HG02943 (cell line): Measurements from ENCODE around the gene SLC25A34.

Source experiments
- ATAC-seq: cut with Tn5 transposase; IDR thresholded peaks from one replicate; pipeline ENCODE4 v1.9.1; 2021; ENCODE audit warnings: mild to moderate bottlenecking, low read depth, moderate library complexity; ENCODE audit not compliant: unreplicated experiment

Gene SLC25A34

GRCh38 chr1:15765495-15766194 lies 29.6 kb downstream of the SLC25A34 start:
- no peak for ATAC-seq

- no peak for ATAC-seq
Measured at GRCh38 chr1:15767941-15768340, 31.9 kb downstream of the SLC25A34 start.

- no peak for ATAC-seq
Measured at GRCh38 chr1:15768388-15768787, 32.3 kb downstream of the SLC25A34 start.

GRCh38 chr1:15770313-15770962 lies 34.4 kb downstream of the SLC25A34 start:
- ATAC-seq = no peak

GRCh38 chr1:15771836-15772515 lies 35.9 kb downstream of the SLC25A34 start:
- ATAC-seq = no peak

- no peak for ATAC-seq
Measured at GRCh38 chr1:15775706-15776105, 39.6 kb downstream of the SLC25A34 start.

- ATAC-seq = no peak
Measured at GRCh38 chr1:15777909-15778707, 42.0 kb downstream of the SLC25A34 start.

- no peak for ATAC-seq
Measured at GRCh38 chr1:15785683-15786082, 49.6 kb downstream of the SLC25A34 start.

GRCh38 chr1:15786581-15786980 lies 50.5 kb downstream of the SLC25A34 start:
- no peak for ATAC-seq

- ATAC-seq = no peak
Measured at GRCh38 chr1:15788624-15789301, 52.7 kb downstream of the SLC25A34 start.
